Naive thymus-derived CD4-positive, alpha-beta T cell (primary cell): ENCODE data around the gene TSC22D1. TPM values are rescaled to one million over a fixed set of nuclear protein-coding genes. Genes with fewer than 3 reads are reported as not detected.
"Not testable (repeated sequence)": the region's sequence is repeated elsewhere in the genome, so short reads cannot be mapped to it uniquely, and the experiment has no call there.

Experiments used
- ATAC-seq: fragments of 150-1000 bp; cut with Tn5 transposase; 2 replicates; pipeline ENCODE4 v1.10.0; 2021; ENCODE audit warnings: mild to moderate bottlenecking, moderate library complexity
- CTCF ChIA-PET: fragments of 350-600 bp; sonication (Branson Sonifier 250); formaldehyde crosslinking; loops from one replicate; lab custom pipeline; 2021; ENCODE audit warnings: antibody characterized with exemption; lab: Charles Lee
- POLR2A ChIA-PET: fragments of 350-600 bp; sonication (Branson Sonifier 250); formaldehyde crosslinking; loops from one replicate; lab custom pipeline; 2021; ENCODE audit warnings: antibody characterized with exemption, inconsistent platforms; lab: Charles Lee
- DNase-seq, 9 donors: peaks; one replicate each; pipeline versions ENCODE4 v3.0.0 to v3.0.0-alpha.2; 2020 to 2022; ENCODE audit warnings: mixed read lengths in 1 of 9
- H3K27ac ChIP-seq: one replicate; pipeline ENCODE4 v1.7.0; 2013; ENCODE audit warnings: mild to moderate bottlenecking, low read depth, low read length, moderate library complexity
- H3K27me3 ChIP-seq, 2 donors: one replicate each; pipeline ENCODE4 v1.7.0; 2013; ENCODE audit warnings: low read length in 2 of 2, mild to moderate bottlenecking in 2 of 2, moderate library complexity in 2 of 2; ENCODE audit not compliant: control insufficient read depth in 2 of 2, insufficient read depth in 2 of 2
- H3K36me3 ChIP-seq, 3 experiments: 1 replicate in 2 of 3; 2 replicates in 1 of 3; pipeline ENCODE4 v1.7.0; 2013; ENCODE audit warnings: low read length in 3 of 3, mild to moderate bottlenecking in 3 of 3, moderate library complexity in 1 of 3; ENCODE audit not compliant: insufficient read depth in 3 of 3, control insufficient read depth in 2 of 3
- H3K4me1 ChIP-seq, 2 donors: one replicate each; pipeline ENCODE4 v1.7.0; 2013; ENCODE audit warnings: low read length in 2 of 2, mild to moderate bottlenecking in 2 of 2, moderate library complexity in 1 of 2; ENCODE audit not compliant: control insufficient read depth in 2 of 2, insufficient read depth in 2 of 2
- H3K4me3 ChIP-seq: 2 replicates; pipeline ENCODE4 v1.7.0; 2013; ENCODE audit warnings: mild to moderate bottlenecking, low read length
- H3K9me3 ChIP-seq, 3 experiments: 1 replicate in 2 of 3; 2 replicates in 1 of 3; pipeline ENCODE4 v1.7.0; 2013; ENCODE audit warnings: low read length in 3 of 3; ENCODE audit not compliant: control insufficient read depth in 2 of 3
- H3K27ac Mint-ChIP-seq, 9 donors: one replicate each; pipeline ENCODE4 v1.8.0; 2020 to 2022; ENCODE audit warnings: mixed read lengths in 9 of 9, mild to moderate bottlenecking in 8 of 9, moderate library complexity in 5 of 9, inconsistent platforms in 2 of 9
- H3K27me3 Mint-ChIP-seq, 5 donors: one replicate each; pipeline ENCODE4 v1.8.0; 2021 to 2022; ENCODE audit warnings: mixed read lengths in 5 of 5, mild to moderate bottlenecking in 1 of 5
- H3K36me3 Mint-ChIP-seq, 5 donors: one replicate each; pipeline ENCODE4 v1.8.0; 2020 to 2022; ENCODE audit warnings: mixed read lengths in 5 of 5, mild to moderate bottlenecking in 3 of 5, inconsistent platforms in 1 of 5
- H3K4me1 Mint-ChIP-seq, 7 donors: one replicate each; pipeline ENCODE4 v1.8.0; 2020 to 2022; ENCODE audit warnings: mixed read lengths in 7 of 7, mild to moderate bottlenecking in 3 of 7, inconsistent platforms in 1 of 7
- H3K4me3 Mint-ChIP-seq, 10 donors: one replicate each; pipeline ENCODE4 v1.8.0; 2020 to 2022; ENCODE audit warnings: mild to moderate bottlenecking in 10 of 10, mixed read lengths in 10 of 10, moderate library complexity in 6 of 10, inconsistent platforms in 2 of 10
- H3K9me3 Mint-ChIP-seq, 11 donors: one replicate each; pipeline ENCODE4 v1.8.0; 2020 to 2022; ENCODE audit warnings: mixed read lengths in 11 of 11, mild to moderate bottlenecking in 4 of 11, inconsistent platforms in 1 of 11, moderate library complexity in 1 of 11
- intact Hi-C, 2 donors: fragments of 100-400 bp; cut with micrococcal nuclease; formaldehyde crosslinking; loops; one replicate each; pipeline ENCODE4 v1.15.1; 2023
- polyA plus RNA-seq, 2 donors: library from polyadenylated mRNA; unstranded; fragments of 300-500 nt; fragmentation: Illumina TruSeq; gene quantifications; one replicate each; pipeline ENCODE4 v1.2.3, GENCODE V29; 2021
- total RNA-seq, 6 experiments: library from RNA in 5 of 6; stranded (reverse) in 5 of 6; gene quantifications; 1 replicate in 5 of 6; 2 replicates in 1 of 6; pipeline ENCODE4 v1.2.3 and lab custom pipeline; 2021 to 2026

TSC22D1 gene
- total and polyA plus RNA-seq, 7 experiments from 2014 or later, result 5.7 to 38.7 (median 29.5) TPM

- DNase-seq (no peak), ATAC-seq (no peak)
- Histone ChIP-seq H3K27me3 (no peaks in the 10 kb centered on the region), H3K36me3 (no peaks in the 10 kb centered on the region), H3K4me1 (no peaks in the 10 kb centered on the region), H3K27ac (no peak overlapping the region), H3K9me3 (no peaks in the 10 kb centered on the region), H3K4me3 (no peak overlapping the region)
- intact Hi-C loops, result no loop called here
- H3K36me3 Mint-ChIP-seq, result no peaks in the 10 kb centered on the region
- no peak overlapping the region for H3K27ac Mint-ChIP-seq
- no peaks in the 10 kb centered on the region for H3K9me3 Mint-ChIP-seq
- no peaks in the 10 kb centered on the region for H3K4me1 Mint-ChIP-seq
- ChIA-PET CTCF (no interaction called here), POLR2A (no interaction called here)
- peaks cover 4 to 15% (median 6%) of the 10 kb centered on the region in 5 donors for H3K27me3 Mint-ChIP-seq
- H3K4me3 Mint-ChIP-seq, result no peak overlapping the region
These were observed 41.5 kb upstream of the TSC22D1 start for GRCh38 chr13:44617648-44618047.

GRCh38 chr13:44609137-44609536, 33.0 kb upstream of the TSC22D1 start:
- DNase-seq, result no peak
- H3K27ac Mint-ChIP-seq, result no peak overlapping the region
- H3K27me3 Mint-ChIP-seq, result peaks cover 2 to 27% (median 14%) of the 10 kb centered on the region in 5 donors
- Histone ChIP-seq H3K36me3 (no peaks in the 10 kb centered on the region), H3K4me1 (no peaks in the 10 kb centered on the region), H3K4me3 (no peak overlapping the region), H3K27me3 (no peaks in the 10 kb centered on the region), H3K9me3 (no peaks in the 10 kb centered on the region), H3K27ac (no peak overlapping the region)
- H3K9me3 Mint-ChIP-seq, result peaks cover 0 to 15% (median 7%) of the 10 kb centered on the region in 11 donors
- no peak overlapping the region for H3K4me3 Mint-ChIP-seq
- CTCF ChIA-PET, result no interaction called here
- H3K4me1 Mint-ChIP-seq, result no peaks in the 10 kb centered on the region
- POLR2A ChIA-PET, result no interaction called here
- intact Hi-C loops, result no loop called here
- no peak for ATAC-seq
- peaks cover 0 to 5% (median 0%) of the 10 kb centered on the region in 5 donors for H3K36me3 Mint-ChIP-seq

GRCh38 chr13:44605721-44606120, 29.6 kb upstream of the TSC22D1 start:
- Histone ChIP-seq H3K27ac (no peak overlapping the region), H3K36me3 (no peaks in the 10 kb centered on the region), H3K9me3 (no peaks in the 10 kb centered on the region), H3K4me1 (no peaks in the 10 kb centered on the region), H3K27me3 (no peaks in the 10 kb centered on the region), H3K4me3 (no peak overlapping the region)
- Mint-ChIP-seq H3K27me3 (peaks cover 3 to 22% (median 15%) of the 10 kb centered on the region in 5 donors), H3K36me3 (peaks cover 0 to 5% (median 0%) of the 10 kb centered on the region in 5 donors), H3K4me1 (no peaks in the 10 kb centered on the region), H3K4me3 (no peak overlapping the region), H3K27ac (no peak overlapping the region), H3K9me3 (peaks cover 0 to 12% (median 6%) of the 10 kb centered on the region in 11 donors)
- no peak for ATAC-seq
- no peak for DNase-seq
- intact Hi-C loops, result no loop called here
- POLR2A ChIA-PET, result no interaction called here
- CTCF ChIA-PET, result no interaction called here

GRCh38 chr13:44605275-44605674, 29.1 kb upstream of the TSC22D1 start:
- CTCF ChIA-PET, result no interaction called here
- Histone ChIP-seq H3K27ac (no peak overlapping the region), H3K9me3 (no peaks in the 10 kb centered on the region), H3K4me3 (no peak overlapping the region), H3K36me3 (no peaks in the 10 kb centered on the region), H3K4me1 (no peaks in the 10 kb centered on the region), H3K27me3 (no peaks in the 10 kb centered on the region)
- Mint-ChIP-seq H3K4me1 (no peaks in the 10 kb centered on the region), H3K27me3 (peaks cover 5 to 19% (median 13%) of the 10 kb centered on the region in 5 donors), H3K9me3 (peaks cover 0 to 9% (median 4%) of the 10 kb centered on the region in 11 donors), H3K4me3 (no peak overlapping the region), H3K36me3 (peaks cover 0 to 4% (median 0%) of the 10 kb centered on the region in 5 donors), H3K27ac (no peak overlapping the region)
- ATAC-seq (no peak), DNase-seq (no peak)
- intact Hi-C loops, result no loop called here
- POLR2A ChIA-PET, result no interaction called here

DNA sequence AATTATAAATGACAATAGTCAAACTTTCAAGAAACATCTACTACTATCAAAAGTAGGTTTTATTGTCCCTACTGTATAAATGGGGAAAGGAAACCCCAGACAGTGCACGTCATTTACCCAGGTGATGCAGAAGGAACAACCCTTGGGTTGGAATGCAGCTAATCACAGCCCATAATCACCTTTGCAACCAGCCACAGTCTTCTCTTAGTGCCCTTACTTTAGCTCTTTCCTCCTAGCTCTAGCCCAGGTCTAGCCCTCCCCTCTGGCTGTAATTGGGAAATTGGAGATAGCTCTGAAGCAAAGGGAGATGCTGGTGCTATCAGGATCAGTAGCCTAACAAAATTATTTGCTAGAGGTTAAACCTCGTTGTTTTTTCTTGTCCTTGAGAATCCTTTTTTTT, 25.5 kb upstream of the TSC22D1 start:
- H3K27me3 Mint-ChIP-seq, result peaks cover 2 to 6% (median 4%) of the 10 kb centered on the region in 5 donors
- no peaks in the 10 kb centered on the region for H3K36me3 Mint-ChIP-seq
- H3K4me3 ChIP-seq, result no peak overlapping the region
- H3K4me3 Mint-ChIP-seq, result no peak overlapping the region
- no peak for ATAC-seq
- H3K9me3 ChIP-seq, result no peaks in the 10 kb centered on the region
- H3K9me3 Mint-ChIP-seq, result peaks cover 0 to 4% (median 0%) of the 10 kb centered on the region in 11 donors
- no peak overlapping the region for H3K27ac ChIP-seq
- no peaks in the 10 kb centered on the region for H3K36me3 ChIP-seq
- no peaks in the 10 kb centered on the region for H3K27me3 ChIP-seq
- H3K4me1 Mint-ChIP-seq, result no peaks in the 10 kb centered on the region
- intact Hi-C loops, result no loop called here
- POLR2A ChIA-PET, result no interaction called here
- no peak for DNase-seq
- CTCF ChIA-PET, result no interaction called here
- no peaks in the 10 kb centered on the region for H3K4me1 ChIP-seq
- no peak overlapping the region for H3K27ac Mint-ChIP-seq

DNA sequence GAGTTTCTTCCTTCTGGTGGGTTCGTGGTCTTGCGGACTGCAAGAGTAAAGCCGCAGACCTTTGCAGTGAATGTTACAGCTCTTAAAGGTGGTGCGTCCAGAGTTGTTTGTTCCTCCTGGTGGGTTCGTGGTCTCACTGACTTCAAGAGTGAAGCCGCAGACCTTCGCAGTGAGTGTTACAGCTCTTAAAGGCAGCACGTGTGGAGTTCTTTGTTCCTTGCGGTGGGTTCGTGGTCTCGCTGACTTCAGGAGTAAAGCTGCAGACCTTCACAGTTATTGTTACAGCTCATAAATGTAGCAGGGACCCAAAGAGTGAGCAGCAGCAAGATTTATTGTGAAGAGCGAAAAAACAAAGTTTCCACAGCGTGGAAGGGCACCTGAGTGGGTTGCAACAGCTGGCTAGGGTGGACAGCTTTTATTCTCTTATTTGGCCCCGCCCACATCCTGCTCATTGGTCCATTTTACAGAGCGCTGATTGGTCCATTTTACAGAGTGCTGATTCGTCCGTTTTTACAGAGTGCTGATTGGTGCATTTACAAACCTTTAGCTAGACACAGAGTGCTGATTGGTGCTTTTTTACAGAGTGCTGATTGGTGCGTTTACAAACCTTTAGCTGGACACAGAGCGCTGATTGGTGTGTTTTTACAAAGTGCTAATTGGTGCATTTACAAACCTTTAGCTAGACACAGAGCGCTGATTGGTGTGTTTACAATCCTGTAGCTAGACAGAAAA, 17.9 kb upstream of the TSC22D1 start:
- intact Hi-C loops, H3K27me3 ChIP-seq, ATAC-seq, H3K27ac Mint-ChIP-seq, H3K4me3 Mint-ChIP-seq, H3K4me1 ChIP-seq, H3K4me1 Mint-ChIP-seq, H3K36me3 Mint-ChIP-seq, H3K36me3 ChIP-seq, H3K27ac ChIP-seq, H3K4me3 ChIP-seq, CTCF ChIA-PET, POLR2A ChIA-PET, DNase-seq, H3K9me3 ChIP-seq: not testable (repeated sequence)
- peaks cover 5 to 28% (median 18%) of the 10 kb centered on the region in 5 donors for H3K27me3 Mint-ChIP-seq
- peaks cover 0 to 12% (median 1%) of the 10 kb centered on the region in 11 donors for H3K9me3 Mint-ChIP-seq
